ENCODE data around the gene ATP10D.

Gene ATP10D

GRCh38 chr4:47598896-47599295 lies 113.8 kb downstream of the ATP10D start:
- DNase-seq = no peak

GRCh38 chr4:47606482-47606881 lies 121.4 kb downstream of the ATP10D start:
- DNase-seq = no peak

- no peak for DNase-seq
Observed at GRCh38 chr4:47612116-47613023, 127.3 kb downstream of the ATP10D start.

GRCh38 chr4:47615385-47615784 lies 130.3 kb downstream of the ATP10D start:
- no peak for DNase-seq

GRCh38 chr4:47617607-47618006 lies 132.5 kb downstream of the ATP10D start:
- no peak for DNase-seq

- no peak for DNase-seq
Observed at GRCh38 chr4:47619691-47620090, 134.6 kb downstream of the ATP10D start.

- no peak for DNase-seq
Observed at GRCh38 chr4:47621181-47621580, 136.1 kb downstream of the ATP10D start.

GRCh38 chr4:47624031-47624441 lies 139.0 kb downstream of the ATP10D start:
- DNase-seq = no peak

GRCh38 chr4:47631161-47631560 lies 146.1 kb downstream of the ATP10D start:
- DNase-seq = no peak

GRCh38 chr4:47639531-47639930 lies 154.5 kb downstream of the ATP10D start:
- DNase-seq = no peak

- DNase-seq = no peak
Observed at GRCh38 chr4:47640911-47641310, 155.8 kb downstream of the ATP10D start.

GRCh38 chr4:47641755-47642154 lies 156.7 kb downstream of the ATP10D start:
- DNase-seq = no peak

- DNase-seq = no peak
Observed at GRCh38 chr4:47642191-47642830, 157.2 kb downstream of the ATP10D start.
